ENCODE measurements around the gene SPON2.

SPON2 gene

DNA sequence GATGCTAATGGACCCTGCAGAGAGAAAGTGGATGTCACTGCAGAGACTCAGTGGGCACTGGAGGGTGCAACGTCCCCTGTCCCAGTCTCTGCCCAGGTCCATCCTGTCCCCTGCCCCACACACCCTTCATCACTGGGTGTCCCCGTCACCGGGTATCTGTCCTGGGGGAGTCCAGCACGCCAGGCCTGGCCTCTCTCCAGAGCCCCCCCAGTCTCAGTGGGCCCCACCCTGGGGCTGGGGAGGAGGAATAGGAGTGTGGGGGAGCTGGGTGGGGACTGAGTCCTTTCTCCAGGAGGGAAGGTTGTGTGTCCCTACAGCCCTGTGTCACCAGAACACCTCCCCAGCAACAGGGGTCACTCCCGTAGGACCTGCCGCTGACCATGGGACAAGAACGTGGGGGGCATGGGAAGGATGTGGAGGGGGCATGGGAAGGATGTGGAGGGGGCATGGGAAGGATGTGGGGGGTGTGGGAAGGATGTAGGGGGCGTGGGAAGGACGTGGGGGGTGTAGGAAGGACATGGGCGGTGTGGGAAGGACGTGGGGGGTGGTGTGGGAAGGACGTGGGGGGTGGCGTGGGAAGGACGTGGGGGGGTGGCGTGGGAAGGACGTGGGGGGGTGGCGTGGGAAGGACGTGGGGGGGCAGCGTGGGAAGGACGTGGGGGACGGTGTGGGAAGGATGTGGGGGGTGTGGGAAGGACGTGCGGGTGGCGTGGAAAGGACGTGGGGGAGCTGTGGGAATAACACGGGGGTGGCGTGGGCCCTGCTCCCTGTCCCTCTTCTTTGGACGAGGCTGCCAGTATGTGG, 21.0 kb upstream of the SPON2 start:
- DNase-seq: no peak

DNA sequence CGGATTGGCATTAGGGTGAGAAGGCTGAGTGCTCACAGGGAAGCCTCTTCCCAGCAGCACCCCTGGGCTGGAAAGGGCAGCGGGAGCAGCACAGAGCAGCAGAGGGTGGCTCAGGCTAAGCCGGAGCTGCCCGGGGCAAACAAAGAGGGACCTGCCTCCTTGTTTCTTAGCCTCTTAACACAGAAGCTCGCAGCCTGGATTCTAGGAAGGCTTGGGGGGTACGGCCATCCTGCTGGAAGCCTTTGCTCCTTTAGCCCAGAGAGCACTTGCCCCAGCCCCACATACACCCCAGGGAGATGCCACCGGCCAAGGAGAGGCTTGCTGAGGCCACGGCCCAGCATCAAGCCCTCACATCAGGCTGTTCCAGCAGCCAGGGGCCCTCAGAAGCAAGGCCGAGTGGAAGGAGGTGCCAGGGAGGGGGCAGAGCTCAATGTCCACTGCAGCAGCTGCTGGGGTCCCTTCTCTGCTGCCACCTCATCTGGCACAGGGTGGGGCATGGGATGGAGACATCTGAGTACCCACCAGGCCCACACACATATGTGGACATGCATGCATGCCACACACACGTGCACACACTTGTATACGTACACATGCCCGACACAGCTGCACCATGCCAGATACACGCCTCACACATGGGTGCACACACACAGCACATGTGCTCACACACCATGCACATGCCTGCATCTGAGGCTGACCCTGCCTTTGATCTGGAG, 20.3 kb upstream of the SPON2 start:
- no peak for DNase-seq

DNA sequence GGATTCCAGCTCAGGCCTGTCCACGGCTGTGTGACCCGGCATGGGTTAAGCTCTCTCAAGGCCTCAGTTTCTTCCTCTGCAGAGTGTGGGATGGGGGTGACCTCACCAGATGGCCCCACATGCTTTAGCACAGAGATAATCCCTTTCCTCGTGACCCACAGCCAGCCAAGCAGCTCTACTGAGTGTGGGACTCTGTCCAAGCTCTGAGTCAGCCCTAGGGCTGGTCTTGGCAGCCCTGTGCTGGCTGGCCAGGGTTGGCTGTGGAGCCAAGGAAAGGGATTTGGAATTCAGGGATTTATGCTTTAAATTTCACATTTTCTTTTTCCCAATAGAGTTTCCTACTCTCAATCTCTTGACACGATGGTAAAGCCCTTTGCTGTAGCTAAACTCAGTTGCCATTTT, 19.7 kb upstream of the SPON2 start:
- DNase-seq: no peak

DNA sequence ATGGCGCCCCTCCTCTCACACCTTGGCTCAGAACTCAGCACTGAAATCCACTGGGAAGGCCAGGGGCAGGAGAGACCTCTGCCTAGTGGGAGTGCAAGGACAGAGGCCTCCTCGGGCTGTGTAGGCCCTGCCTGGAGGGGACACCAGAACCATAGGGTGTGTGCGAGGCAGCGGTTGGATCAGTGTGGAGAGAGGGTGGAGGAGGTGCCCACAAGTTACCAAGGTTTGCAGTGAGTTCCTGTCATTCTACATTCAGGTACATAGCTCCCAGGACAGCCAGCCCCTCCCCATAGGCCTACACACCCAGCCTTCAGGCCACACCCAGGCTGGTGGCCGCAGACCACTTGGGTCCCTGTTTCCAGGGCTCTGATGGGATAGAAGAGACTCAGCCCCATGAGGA, 19.2 kb upstream of the SPON2 start:
- DNase-seq: no peak

DNA sequence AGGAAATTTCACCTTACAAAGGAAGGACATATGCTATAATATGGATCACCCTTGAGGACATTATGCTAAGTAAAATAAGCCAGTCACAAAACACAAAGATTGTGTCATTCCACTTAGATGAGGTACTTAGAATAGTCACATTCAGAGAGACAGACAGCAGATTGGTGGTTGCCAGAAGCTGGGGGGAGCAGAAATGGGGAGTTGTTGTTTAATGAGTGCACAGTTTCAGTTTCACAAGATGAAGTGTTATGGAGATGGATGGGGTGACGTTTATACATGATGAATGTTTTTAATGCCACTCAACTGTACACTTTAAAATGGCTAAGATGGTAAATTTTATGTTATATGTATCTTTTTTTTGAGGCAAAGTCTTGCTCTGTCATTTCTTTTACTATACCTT, 14.8 kb upstream of the SPON2 start:
- DNase-seq: no peak

DNA sequence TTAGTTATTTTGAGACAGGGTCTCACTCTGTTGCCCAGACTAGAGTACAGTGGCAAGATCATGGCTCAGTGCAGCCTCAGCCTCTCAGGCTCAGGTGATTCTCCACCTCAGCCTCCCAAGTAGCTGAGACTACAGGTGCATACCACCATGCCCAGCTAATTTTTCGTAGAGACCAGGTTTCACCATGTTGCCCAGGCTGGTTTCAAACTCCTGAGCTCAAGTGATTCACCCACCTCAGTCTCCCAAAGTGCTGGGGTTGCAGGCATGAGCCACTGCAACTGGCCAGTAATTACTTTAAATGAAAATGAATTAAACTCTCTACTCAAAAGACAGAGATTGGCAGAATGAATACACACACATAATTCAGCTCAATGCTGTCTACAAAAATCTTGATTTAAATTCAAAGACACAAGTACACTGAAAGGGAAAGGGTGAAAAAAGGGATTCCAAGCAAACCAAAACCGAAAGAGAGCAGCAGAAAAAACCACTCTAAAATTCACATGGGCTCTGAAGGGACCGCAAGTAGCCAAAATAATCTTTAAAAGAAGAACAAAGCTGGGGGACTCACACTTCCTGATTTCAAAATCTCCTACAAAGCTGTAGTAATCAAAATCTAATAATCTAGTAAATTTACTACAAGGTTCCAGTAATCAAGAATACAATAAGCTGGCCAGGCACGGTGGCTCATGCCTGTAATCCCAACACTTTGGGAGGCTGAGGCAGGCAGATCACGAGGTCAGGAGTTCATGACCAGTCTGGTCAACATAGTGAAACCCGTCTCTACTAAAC, 11.8 kb upstream of the SPON2 start:
- no peak for DNase-seq

DNA sequence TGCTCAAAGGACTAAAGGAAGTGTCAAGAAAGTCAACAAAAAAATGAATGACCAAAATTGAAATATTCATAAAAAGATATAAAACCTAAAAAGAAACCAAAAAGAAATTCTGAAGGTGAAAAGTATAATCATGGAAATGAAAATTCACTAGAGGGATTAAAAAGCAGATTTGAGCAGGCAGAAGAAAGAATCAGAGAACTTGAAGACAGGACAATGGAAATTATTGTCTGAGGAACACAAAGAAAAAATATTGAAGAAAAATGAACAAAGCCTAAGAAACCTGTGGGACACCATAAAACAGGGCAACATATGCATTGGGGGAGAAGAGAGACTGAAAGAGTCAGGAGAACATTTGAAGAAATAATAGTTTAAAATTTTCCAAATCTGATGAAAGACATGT, 9.9 kb upstream of the SPON2 start:
- DNase-seq: no peak

DNA sequence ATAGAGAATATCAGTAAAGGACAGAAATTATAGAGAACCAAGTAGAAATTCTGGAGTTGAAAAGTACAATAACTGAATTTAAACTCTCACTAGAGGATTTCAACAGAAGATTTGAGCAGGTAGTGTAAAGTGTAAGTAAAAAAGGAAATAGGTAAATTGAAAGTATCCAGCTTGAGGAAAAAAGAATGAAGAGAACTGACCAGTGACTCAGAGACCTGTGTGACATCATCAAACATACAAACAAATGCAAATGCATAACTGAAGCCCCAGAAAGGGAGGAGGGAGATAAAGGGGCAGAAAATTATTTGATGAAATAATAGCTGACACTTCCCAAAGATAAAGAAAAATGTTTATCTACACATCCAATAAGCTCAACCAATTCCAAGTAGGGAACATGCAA, 8.3 kb upstream of the SPON2 start:
- DNase-seq: no peak

DNA sequence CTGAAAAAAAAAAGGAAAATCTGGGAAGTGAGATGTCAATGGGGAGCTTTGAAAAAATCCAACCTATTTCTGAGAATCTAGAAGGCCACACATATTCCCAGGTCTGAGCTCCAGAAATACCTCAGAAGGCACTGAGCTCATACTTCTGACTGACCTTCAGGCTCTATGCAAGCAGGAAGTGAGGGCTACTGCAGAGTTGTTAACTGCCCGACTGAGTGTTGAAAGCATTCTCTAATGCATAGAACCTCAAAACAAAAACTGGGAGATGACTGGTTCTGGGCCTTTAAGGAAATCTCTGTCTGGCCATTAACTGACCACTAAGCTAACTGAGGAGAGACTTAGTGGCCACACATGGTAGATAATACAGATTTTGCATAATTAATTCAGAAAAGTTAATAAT, 7.6 kb upstream of the SPON2 start:
- DNase-seq: no peak

DNA sequence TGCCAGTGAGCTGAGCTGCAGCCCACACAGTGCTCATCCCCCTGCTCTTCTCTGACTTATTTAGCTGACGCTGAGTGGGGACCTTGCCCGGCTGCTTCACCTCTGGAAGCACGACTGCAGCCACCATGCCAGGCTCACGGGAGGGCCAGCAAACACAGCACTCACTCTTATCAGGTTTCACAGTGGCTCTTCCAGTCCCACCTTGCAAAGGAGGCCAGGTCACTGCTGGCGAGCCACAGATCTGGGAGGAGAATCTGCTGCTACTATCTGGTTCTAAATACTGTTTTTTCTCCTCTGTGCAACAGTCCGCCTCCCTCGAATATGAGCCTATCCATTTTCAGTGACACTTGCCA, 6.7 kb upstream of the SPON2 start:
- DNase-seq: no peak

DNA sequence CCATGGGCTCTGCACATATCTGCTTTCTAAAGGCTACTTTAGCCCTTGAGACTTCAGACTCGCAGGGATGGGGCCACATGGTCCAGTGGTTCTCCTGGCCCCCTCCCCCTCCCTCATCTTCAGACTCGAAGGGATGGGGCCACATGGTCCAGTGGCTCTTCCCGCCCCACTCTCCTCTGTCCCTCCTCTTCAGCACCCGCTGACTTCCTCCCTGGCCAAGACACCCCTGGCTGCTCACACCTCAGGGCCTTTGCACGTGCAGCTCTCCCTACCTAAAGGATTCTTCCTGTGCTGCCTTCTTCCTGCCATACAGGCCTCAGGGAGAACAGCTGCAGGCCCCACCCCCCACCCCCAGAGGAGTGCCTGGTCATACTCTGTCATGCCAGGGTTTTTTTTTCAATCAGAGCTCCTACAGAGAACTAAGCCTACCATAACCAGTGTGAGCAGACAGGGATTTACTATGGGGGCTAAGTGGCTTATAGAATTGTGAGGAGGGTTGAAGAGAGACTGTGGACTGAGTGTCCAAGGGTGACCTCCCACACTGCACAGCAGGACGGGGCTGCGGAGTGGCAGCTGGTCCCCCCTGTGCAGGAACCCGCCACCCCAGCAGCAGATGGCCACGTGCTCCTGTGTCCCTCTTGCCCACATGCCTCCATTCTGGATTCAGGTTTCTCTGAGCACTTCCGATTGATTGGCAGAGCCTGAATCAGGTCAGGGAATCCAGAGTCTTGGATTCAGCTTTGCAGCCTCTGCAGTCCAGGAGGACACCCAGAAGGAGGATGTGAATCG, 6.1 kb upstream of the SPON2 start:
- DNase-seq: peak; percentile 31

DNA sequence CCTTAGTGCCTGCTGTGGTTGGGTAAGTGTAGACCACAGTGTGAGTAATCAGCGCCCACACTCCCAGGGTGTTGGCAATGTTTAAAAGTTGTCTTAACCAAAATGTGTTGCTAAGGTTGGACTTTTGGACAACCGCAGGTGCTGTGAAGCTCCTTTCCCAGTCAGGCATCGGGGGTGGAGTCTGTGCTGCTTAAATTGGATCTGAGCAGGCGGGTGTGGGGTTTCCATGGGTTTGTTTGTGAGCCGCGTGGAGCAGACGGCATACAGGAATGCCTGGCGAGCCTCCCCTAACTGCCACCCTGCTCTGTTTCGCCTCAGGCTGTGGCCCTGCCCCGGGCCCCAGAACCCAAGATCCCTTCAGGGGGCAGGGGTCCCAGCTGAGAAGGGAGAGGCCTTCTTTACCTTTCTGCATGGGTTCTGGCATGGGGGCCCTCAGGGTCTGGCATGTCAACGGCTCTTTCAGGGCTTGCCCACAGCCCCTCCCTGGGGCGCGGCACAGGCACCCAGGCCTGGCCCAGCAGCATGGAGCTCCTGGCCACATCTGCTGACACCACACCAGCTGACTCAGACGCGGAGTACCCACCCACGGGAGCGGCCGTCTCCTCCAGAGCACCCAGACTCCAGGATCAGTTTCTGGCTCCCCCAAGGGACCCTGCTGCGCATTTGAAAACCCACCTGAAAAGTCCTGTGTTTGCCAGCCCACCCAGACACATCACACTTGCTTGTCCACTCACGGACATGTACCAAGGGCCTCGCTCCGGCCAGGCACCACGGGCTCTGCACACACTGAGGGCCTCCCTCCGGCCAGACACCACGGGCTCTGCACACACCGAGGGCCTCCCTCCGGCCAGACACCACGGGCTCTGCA, 5.1 kb upstream of the SPON2 start:
- DNase-seq: no peak

DNA sequence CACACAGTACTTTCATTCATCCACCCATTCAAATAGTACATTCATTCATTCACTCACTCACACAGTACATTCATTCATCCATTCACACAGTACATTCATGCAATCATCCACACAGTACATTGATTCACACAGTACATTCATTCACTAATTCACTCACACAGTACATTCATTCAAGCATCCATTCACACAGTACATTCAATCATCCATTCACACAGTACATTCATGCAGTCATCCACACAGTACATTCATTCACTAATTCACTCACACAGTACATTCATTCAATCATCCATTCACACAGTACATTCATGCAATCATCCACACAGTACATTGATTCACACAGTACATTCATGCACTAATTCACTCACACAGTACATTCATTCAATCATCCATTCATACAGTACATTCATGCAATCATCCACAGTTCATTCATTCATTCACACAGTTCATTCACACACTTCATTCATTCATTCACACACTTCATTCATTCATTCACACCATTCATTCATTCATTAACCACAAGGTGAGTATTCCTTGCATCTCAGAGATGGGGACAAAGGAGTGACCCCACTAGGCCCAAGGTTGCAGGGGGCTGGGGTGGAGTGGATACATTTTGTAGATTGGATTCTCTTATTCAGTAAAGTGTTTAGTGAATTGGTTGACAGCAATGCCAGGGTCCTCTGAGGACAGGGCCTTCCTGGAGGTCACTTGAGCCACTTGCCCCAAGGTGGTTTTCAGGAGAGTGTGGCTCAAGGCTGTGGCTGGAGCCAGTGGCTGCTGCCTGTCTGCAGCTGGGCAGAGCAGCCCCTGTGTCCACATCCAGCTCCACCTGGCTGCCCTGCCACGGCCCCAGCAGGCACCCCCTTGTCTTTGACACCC, 4.3 kb upstream of the SPON2 start:
- no peak for DNase-seq

DNA sequence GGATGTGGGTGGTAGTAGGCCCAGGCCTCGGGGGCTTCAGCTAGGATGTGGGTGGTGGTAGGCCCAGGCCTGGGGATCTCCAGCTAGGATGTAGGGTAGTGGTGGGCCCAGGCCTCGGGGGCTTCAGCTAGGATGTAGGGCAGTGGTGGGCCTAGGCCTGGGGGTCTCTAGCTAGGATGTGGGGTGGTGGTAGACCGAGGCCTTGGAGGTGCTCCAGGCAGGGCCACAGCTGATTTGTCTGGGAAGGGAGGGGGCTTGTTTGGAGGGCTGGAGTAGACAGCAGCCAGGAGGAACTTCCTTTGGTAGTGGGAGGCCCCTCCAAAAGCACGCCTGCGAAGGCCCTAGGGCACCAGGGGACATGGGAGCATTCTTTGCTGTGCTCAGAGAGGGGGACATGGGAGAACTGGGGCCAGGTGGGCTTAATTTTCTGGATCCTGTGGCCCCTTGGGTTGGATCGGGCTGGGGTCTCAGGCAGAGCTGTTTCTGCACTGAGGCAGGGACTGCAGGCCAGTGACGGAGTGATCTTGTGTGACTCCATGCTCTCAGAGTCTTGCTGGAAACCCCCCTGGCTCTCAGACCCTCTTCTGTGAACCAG, 3.3 kb upstream of the SPON2 start:
- no peak for DNase-seq

DNA sequence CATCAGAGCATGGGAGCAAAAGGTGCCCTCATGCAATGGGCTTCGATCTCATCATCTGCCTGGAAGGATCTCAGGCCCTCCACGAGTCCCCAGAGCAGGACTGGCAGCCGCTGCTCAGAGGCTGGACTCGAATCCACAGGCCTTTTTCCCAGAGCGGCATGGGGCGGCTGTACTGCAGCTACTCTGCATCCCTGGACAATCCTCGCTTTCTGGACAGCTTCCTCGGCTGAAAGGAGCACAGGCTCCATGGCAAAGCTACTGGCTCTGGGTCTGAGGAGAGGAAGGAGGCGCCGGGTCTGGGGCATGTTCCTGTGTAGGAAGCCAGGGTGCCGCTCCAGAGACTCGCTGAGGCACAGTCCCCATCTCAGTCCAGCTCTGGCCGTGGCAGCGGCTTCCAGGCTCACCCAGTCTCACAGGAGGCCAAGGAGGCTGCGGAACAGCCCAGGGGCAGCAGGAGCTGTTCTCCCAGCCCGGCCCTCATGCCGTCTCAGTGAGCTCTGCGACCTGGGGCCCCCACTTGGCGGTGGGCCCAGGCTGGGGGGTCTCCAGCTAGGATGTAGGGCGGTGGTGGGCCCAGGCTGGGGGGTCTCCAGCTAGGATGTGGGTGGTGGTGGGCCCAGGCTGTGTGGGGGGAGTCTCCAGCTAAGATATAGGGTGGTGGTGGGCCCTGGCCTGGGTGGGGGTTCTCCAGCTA, 2.7 kb upstream of the SPON2 start:
- no peak for DNase-seq

DNA sequence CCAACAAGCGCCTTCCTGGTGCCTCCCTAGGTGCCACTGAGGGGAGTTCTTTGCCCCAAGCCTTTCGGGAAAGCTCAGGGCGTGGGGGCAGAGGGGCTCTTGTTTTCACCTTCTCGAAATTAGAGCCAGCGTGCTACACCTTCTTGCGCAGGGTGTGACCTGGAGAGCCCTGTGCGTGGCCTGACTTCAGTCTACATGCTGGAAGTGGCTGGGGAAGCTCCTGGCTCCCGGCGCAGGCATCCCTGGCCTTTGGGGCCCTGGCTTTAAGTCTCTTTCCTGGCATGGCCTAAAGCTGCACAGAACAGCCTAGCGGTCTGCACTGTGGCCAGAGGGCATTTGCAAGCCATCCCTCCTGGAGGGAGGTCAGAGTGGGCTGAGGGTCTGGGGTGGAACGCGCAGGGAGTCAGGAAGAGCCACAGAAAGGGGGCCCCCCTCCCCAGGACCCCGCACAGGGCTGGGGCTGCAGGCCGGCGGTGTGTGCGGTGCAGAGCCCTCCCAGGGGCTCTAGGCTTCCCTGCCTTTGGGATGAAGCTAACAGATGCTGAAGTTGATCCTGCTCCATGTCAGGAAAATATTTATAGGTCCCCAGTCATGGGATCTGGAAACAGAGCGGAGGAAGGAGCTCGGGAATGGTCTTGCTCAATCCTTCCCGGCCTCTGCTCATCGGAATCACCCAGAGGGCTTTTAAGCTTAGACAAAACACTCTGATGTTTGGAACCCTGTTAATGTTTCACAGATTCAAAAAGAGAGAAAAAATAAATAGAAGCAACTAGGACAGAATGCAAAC, 781 bp upstream of the SPON2 start:
- peak; percentile 38 for DNase-seq

DNA sequence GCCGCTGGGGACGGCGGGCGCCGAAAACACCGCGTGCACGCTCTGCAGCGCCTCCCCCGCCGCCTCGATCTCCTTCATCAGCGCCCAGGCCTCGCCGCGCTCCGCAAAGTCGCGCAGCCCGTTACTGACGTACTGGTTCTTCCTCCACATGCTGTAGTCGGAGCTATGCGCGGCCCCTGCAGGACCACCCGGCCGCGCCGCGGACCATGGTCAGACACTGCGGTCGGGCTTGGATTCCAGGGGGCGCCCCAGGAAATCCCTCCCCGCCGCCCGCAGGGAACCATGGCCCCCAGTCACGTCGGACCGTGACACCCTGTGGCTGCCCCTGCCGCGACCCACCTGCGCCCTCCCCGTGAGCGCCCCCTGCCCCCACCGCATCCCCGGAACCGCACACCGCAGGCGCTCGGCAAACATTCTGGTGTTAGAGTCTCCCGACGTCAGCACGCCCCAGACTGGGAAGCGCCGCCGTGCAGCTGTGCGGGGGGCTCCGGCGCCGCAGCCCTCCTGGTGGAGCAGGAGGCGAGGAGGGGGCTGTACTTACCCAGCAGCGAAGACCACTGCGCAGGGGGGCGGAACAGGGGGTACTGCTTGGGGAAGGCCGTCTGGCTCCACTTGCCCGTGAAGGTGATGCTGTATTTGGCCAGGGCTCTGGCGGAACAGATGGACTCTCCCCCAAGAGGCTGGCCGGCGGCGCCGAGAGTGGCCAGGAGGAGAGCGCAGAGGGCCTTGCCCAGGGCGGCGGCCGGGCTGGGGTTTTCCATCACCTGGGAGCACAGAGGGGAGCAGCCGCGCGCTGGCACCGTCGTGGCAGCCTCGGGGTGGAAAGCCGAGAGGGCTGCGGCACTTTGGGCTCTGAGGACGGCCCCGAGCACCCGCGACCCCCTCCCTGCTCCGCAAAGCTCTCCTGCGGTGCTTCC, 814 bp downstream of the SPON2 start:
- DNase-seq: peak; percentile 64

DNA sequence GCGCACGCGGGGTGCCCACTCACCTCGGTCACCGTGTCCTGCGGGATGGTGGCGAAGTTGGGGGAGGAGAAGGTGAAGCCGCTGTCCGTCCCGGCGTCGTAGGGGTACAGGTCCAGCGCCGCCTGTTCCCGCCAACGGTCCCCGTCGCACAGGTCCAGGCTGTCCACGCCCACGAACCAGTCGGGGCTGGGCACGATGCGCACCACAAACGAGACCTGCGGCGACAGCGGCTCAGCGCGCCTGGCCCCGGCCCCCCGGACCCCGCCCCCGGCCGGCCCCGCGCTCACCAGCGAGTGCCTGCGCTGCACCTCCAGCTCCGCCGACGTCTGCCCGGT, 1.4 kb downstream of the SPON2 start:
- DNase-seq: no peak
